H1 (cell line): Measurements from ENCODE around the gene MROH2A. TPM values are rescaled to one million over a fixed set of nuclear protein-coding genes. Genes with fewer than 3 reads are reported as not detected.
A peak's percentile ranks its signal among the peaks of the same experiment; 100 is the strongest.

ENCODE experiments used
- CTCF ChIA-PET: fragments of 300-600 bp; sonication (Branson Sonifier 250); formaldehyde crosslinking; loops from one replicate; lab custom pipeline; 2021; ENCODE audit not compliant: partially characterized antibody; lab: Charles Lee
- POLR2A ChIA-PET: fragments of 300-600 bp; sonication (Branson Sonifier 250); formaldehyde crosslinking; loops from one replicate; lab custom pipeline; 2021; ENCODE audit warnings: inconsistent platforms; ENCODE audit not compliant: partially characterized antibody; lab: Charles Lee
- DNase-seq, 2 experiments: peaks; one replicate each; pipeline versions ENCODE4 v3.0.0 to v3.0.0-alpha.2; 2010 to 2022; ENCODE audit warnings: low spot score in 2 of 2, low read depth in 1 of 2, mixed read lengths in 1 of 2
- FAIRE-seq: peaks from 2 replicates; lab custom pipeline; 2011; peaks lifted over from hg19 to GRCh38; lab: Jason Lieb, UNC
- H2AFZ ChIP-seq: 2 replicates; pipeline ENCODE4 v1.8.1; 2012; ENCODE audit warnings: low read length, inconsistent platforms
- H2AK5ac ChIP-seq: 2 replicates; pipeline ENCODE4 v1.6.1; 2013; ENCODE audit warnings: low read depth, low read length
- H2BK120ac ChIP-seq: replicated peaks from 2 replicates; pipeline ENCODE3; 2013; ENCODE audit warnings: low read depth, low read length, inconsistent platforms
- H2BK12ac ChIP-seq: 2 replicates; pipeline ENCODE4 v1.6.1; 2013; ENCODE audit warnings: low read depth, low read length
- H2BK15ac ChIP-seq: 2 replicates; pipeline ENCODE4 v1.6.1; 2013; ENCODE audit warnings: low read length
- H2BK20ac ChIP-seq: 2 replicates; pipeline ENCODE4 v1.6.1; 2013; ENCODE audit warnings: low read length
- H2BK5ac ChIP-seq: 2 replicates; pipeline ENCODE4 v1.6.1; 2013; ENCODE audit warnings: low read depth, low read length
- H3K14ac ChIP-seq: 2 replicates; pipeline ENCODE4 v1.6.1; 2013; ENCODE audit warnings: inconsistent platforms; ENCODE audit not compliant: insufficient read length
- H3K18ac ChIP-seq: 2 replicates; pipeline ENCODE4 v1.6.1; 2013; ENCODE audit warnings: low read length; ENCODE audit errors: extremely low read depth
- H3K23ac ChIP-seq: 2 replicates; pipeline ENCODE4 v1.6.1; 2013; ENCODE audit warnings: inconsistent platforms; ENCODE audit not compliant: insufficient read length
- H3K23me2 ChIP-seq: 2 replicates; pipeline ENCODE4 v1.6.1; 2013; ENCODE audit warnings: low read depth, low read length
- H3K27ac ChIP-seq: 2 replicates; pipeline ENCODE4 v1.6.1; 2011; ENCODE audit warnings: low read depth, low read length, inconsistent platforms
- H3K27me3 ChIP-seq, 4 experiments: replicated peaks in 1 of 4; 1 replicate in 1 of 4; 2 replicates in 3 of 4; pipeline versions ENCODE4 v1.6.1 to v1.8.1; 2011 to 2013; ENCODE audit warnings: low read length in 3 of 4, mild to moderate bottlenecking in 3 of 4, inconsistent platforms in 2 of 4, mixed read lengths in 2 of 4, moderate library complexity in 1 of 4; ENCODE audit not compliant: control insufficient read depth in 3 of 4, insufficient read depth in 3 of 4; ENCODE audit errors: extremely low read depth in 1 of 4
- H3K36me3 ChIP-seq, 4 experiments: 2 replicates each; pipeline versions ENCODE4 v1.6.1 to v1.8.1; 2011 to 2013; ENCODE audit warnings: mild to moderate bottlenecking in 4 of 4, low read length in 3 of 4, moderate library complexity in 2 of 4, control low read depth in 1 of 4, inconsistent platforms in 1 of 4; ENCODE audit not compliant: insufficient read depth in 4 of 4, control insufficient read depth in 2 of 4
- H3K4ac ChIP-seq: replicated peaks from 2 replicates; pipeline ENCODE3; 2013; ENCODE audit warnings: low read length, low read depth, mixed read lengths, inconsistent platforms; ENCODE audit not compliant: insufficient read length
- H3K4me1 ChIP-seq, 4 experiments: replicated peaks in 1 of 4; 1 replicate in 1 of 4; 2 replicates in 3 of 4; pipeline versions ENCODE4 v1.6.1 to v1.8.1; 2011 to 2013; ENCODE audit warnings: low read length in 3 of 4, inconsistent platforms in 2 of 4, mixed read lengths in 1 of 4; ENCODE audit not compliant: insufficient read depth in 4 of 4, control insufficient read depth in 3 of 4
- H3K4me2 ChIP-seq, 2 experiments: 2 replicates each; pipeline versions ENCODE4 v1.6.1 to v1.8.1; 2011 to 2013; ENCODE audit warnings: low read depth in 2 of 2, low read length in 2 of 2, control low read depth in 1 of 2, inconsistent platforms in 1 of 2, mild to moderate bottlenecking in 1 of 2; ENCODE audit not compliant: insufficient read depth in 1 of 2
- H3K4me3 ChIP-seq, 4 experiments: fragments of 200-600, 300-600 bp in 1 of 4; sonication (generic), shearing (Covaris generic), sonication (Bioruptor Twin) in 1 of 4; 2 replicates each; pipeline versions ENCODE4 v1.5.1 to v1.8.1; 2011 to 2016; ENCODE audit warnings: low read length in 4 of 4, low read depth in 3 of 4, control low read depth in 2 of 4, inconsistent platforms in 2 of 4, mild to moderate bottlenecking in 2 of 4, mixed read lengths in 1 of 4, moderate library complexity in 1 of 4; ENCODE audit not compliant: insufficient read depth in 2 of 4; ENCODE audit errors: extremely low read depth in 1 of 4
- H3K56ac ChIP-seq: replicated peaks from 2 replicates; pipeline ENCODE3; 2013; ENCODE audit warnings: low read depth, mild to moderate bottlenecking, mixed read lengths, low read length, inconsistent platforms; ENCODE audit not compliant: insufficient read length
- H3K79me1 ChIP-seq: 2 replicates; pipeline ENCODE4 v1.6.1; 2013; ENCODE audit warnings: low read depth, low read length, control low read depth
- H3K79me2 ChIP-seq, 2 experiments: 2 replicates each; pipeline versions ENCODE4 v1.6.1 to v1.8.1; 2012 to 2013; ENCODE audit warnings: low read length in 2 of 2, mild to moderate bottlenecking in 2 of 2, inconsistent platforms in 1 of 2; ENCODE audit not compliant: insufficient read depth in 2 of 2, control insufficient read depth in 1 of 2
- H3K9ac ChIP-seq, 4 experiments: replicated peaks in 1 of 4; 1 replicate in 1 of 4; 2 replicates in 3 of 4; pipeline versions ENCODE4 v1.6.1 to v1.8.1; 2011 to 2013; ENCODE audit warnings: low read depth in 3 of 4, low read length in 3 of 4, control low read depth in 2 of 4, mild to moderate bottlenecking in 2 of 4, moderate library complexity in 2 of 4, inconsistent platforms in 1 of 4; ENCODE audit errors: extremely low read depth in 1 of 4
- H3K9me3 ChIP-seq, 2 experiments: 2 replicates each; pipeline versions ENCODE4 v1.6.1 to v1.8.1; 2012 to 2013; ENCODE audit warnings: mild to moderate bottlenecking in 2 of 2, moderate library complexity in 2 of 2, control low read depth in 1 of 2, inconsistent platforms in 1 of 2, low read depth in 1 of 2, low read length in 1 of 2, mixed read lengths in 1 of 2; ENCODE audit not compliant: insufficient read depth in 2 of 2
- H4K20me1 ChIP-seq, 2 experiments: replicated peaks in 1 of 2; 2 replicates each; pipeline versions ENCODE3 to v1.8.1; 2011 to 2013; ENCODE audit warnings: inconsistent platforms in 2 of 2, low read length in 2 of 2, mild to moderate bottlenecking in 1 of 2; ENCODE audit not compliant: insufficient read depth in 2 of 2, control insufficient read depth in 1 of 2
- H4K5ac ChIP-seq: 2 replicates; pipeline ENCODE4 v1.6.1; 2013; ENCODE audit warnings: low read length, low read depth, mixed read lengths, inconsistent platforms; ENCODE audit not compliant: insufficient read length
- H4K8ac ChIP-seq: 2 replicates; pipeline ENCODE4 v1.8.0; 2013; ENCODE audit warnings: mild to moderate bottlenecking, moderate library complexity, low read length, inconsistent platforms; ENCODE audit not compliant: insufficient read depth; ENCODE audit errors: extremely low read depth
- H4K91ac ChIP-seq: replicated peaks from 2 replicates; pipeline ENCODE3; 2013; ENCODE audit warnings: low read length, mixed read lengths, inconsistent platforms; ENCODE audit not compliant: insufficient read length
- ATF2 ChIP-seq: IDR thresholded peaks from 2 replicates; pipeline ENCODE4 v1.6.1; 2012; ENCODE audit warnings: low read length, inconsistent platforms
- BACH1 ChIP-seq: IDR thresholded peaks from 2 replicates; pipeline ENCODE4 v1.6.1; 2012; ENCODE audit warnings: low read length, improper control_type of control experiment
- CBX8 ChIP-seq: fragments of 300-800, 300-1000 bp; sonication (generic); IDR thresholded peaks from 2 replicates; pipeline ENCODE4 v1.7.1; 2016; ENCODE audit warnings: low read depth, low read length, borderline replicate concordance
- EGR1 ChIP-seq: IDR thresholded peaks from 2 replicates; pipeline ENCODE4 v1.6.1; 2011; ENCODE audit warnings: low read depth, low read length, borderline replicate concordance
- EZH2 ChIP-seq: fragments of 200-600 bp; sonication (generic); IDR thresholded peaks from 2 replicates; pipeline ENCODE4 v1.7.1; 2012; ENCODE audit warnings: low read depth, mild to moderate bottlenecking, moderate library complexity, low read length, inconsistent platforms; ENCODE audit not compliant: severe bottlenecking
- FOSL1 ChIP-seq: IDR thresholded peaks from 2 replicates; pipeline ENCODE4 v1.6.1; 2011; ENCODE audit warnings: mild to moderate bottlenecking, low read depth, low read length, moderate library complexity; ENCODE audit not compliant: insufficient read depth
- JUN ChIP-seq: IDR thresholded peaks from 2 replicates; pipeline ENCODE4 v1.6.1; 2011; ENCODE audit warnings: low read depth, mild to moderate bottlenecking, improper control_type of control experiment, low read length
- KDM4A ChIP-seq: IDR thresholded peaks from one replicate; pipeline ENCODE4 v1.7.1; 2012; ENCODE audit warnings: low read depth, mild to moderate bottlenecking, moderate library complexity, low read length, inconsistent platforms; ENCODE audit not compliant: severe bottlenecking
- POLR2A ChIP-seq, 2 experiments: IDR thresholded peaks; 1 replicate in 1 of 2; 2 replicates in 1 of 2; pipeline ENCODE4 v1.6.1; 2011; ENCODE audit warnings: low read depth in 2 of 2, low read length in 2 of 2, mild to moderate bottlenecking in 2 of 2; ENCODE audit errors: control extremely low read depth in 1 of 2
- SAP30 ChIP-seq: fragments of 300-600 bp; sonication (generic); IDR thresholded peaks from 2 replicates; pipeline ENCODE4 v1.7.1; 2012; ENCODE audit warnings: low read length, moderate library complexity, mild to moderate bottlenecking, inconsistent platforms; ENCODE audit not compliant: insufficient read depth, insufficient replicate concordance
- SIRT6 ChIP-seq: IDR thresholded peaks from one replicate; pipeline ENCODE4 v1.7.1; 2012; ENCODE audit warnings: low read length, inconsistent platforms
- TAF7 ChIP-seq: optimal IDR thresholded peaks from 2 replicates; pipeline ENCODE3; 2011; ENCODE audit warnings: low read depth, mild to moderate bottlenecking, inconsistent platforms, low read length, moderate library complexity, borderline replicate concordance
- WGBS, 2 experiments: shearing (Covaris generic) in 1 of 2; methylation state at CpG; one replicate each; pipeline versions ENCODE4 v1.1.6 to v1.1.7; 2013 to 2015; ENCODE audit warnings: low lambda C conversion rate in 2 of 2, mixed read lengths in 2 of 2, inconsistent platforms in 1 of 2, low coverage in 1 of 2, missing lambda C conversion rate in 1 of 2; ENCODE audit not compliant: insufficient replicate concordance in 2 of 2, insufficient coverage in 1 of 2, insufficient read length in 1 of 2; ENCODE audit errors: extremely low coverage in 1 of 2, missing lambda C conversion rate in 1 of 2; 5-methylcytosine and 5-hydroxymethylcytosine counted together
- polyA plus RNA-seq, 7 experiments: library from polyadenylated mRNA; depleted of rRNA in 3 of 7; stranded (reverse) in 5 of 7; unstranded in 2 of 7; fragments of >200 nt in 5 of 7; fragments of 200-250 nt in 2 of 7; gene quantifications; 1 replicate in 5 of 7; 2 replicates in 1 of 7; 4 replicates in 1 of 7; pipeline versions ENCODE4 v1.2.1 to v1.2.3, GENCODE V29; 2011 to 2013; ENCODE audit warnings: missing spikeins in 2 of 7, mixed read lengths in 2 of 7
- total RNA-seq: library from RNA; stranded (reverse); fragmentation: NEBNext Ultra II Directional; extraction: Animal tissue kit (Norgen Biotek cat#: 25700); gene quantifications from 2 replicates; pipeline ENCODE4 v1.2.1, GENCODE V29; 2021

Gene MROH2A
- total and polyA plus RNA-seq, 2 of the 8 experiments (the other 6 are each of a cell fraction or from before 2014, with no cell fraction given) = not detected

- FAIRE-seq (no peak), DNase-seq (peak in 1 of 2 experiments; percentile 23)
- no peaks in the 10 kb centered on the region for H4K20me1 ChIP-seq
- no peaks in the 10 kb centered on the region for H3K27me3 ChIP-seq
- H3K23ac ChIP-seq = no peak overlapping the region
- no peak overlapping the region for H3K4ac ChIP-seq
- H2AK5ac ChIP-seq = no peak overlapping the region
- no peak overlapping the region for H3K9ac ChIP-seq
- H3K36me3 ChIP-seq = no peaks in the 10 kb centered on the region
- H3K23me2 ChIP-seq = no peaks in the 10 kb centered on the region
- H4K8ac ChIP-seq = peak overlapping the region; percentile 83; the same call in 1 of the 2 replicates
- peaks cover 0 to 5% of the 10 kb centered on the region in 2 experiments; a peak in 1 of 4 replicates for H3K9me3 ChIP-seq
- H2BK15ac ChIP-seq = no peak overlapping the region
- no peak overlapping the region for H3K18ac ChIP-seq
- no peaks in the 10 kb centered on the region for H3K79me1 ChIP-seq
- no peak overlapping the region for H4K91ac ChIP-seq
- no peak overlapping the region for H4K5ac ChIP-seq
- no peak overlapping the region for H3K14ac ChIP-seq
- no peaks in the 10 kb centered on the region for H3K79me2 ChIP-seq
- no peak overlapping the region for H2BK5ac ChIP-seq
- H3K4me2 ChIP-seq = no peak overlapping the region
- ChIA-PET POLR2A (no interaction called here), CTCF (no interaction called here)
- H3K4me3 ChIP-seq = no peak overlapping the region
- H3K4me1 ChIP-seq = no peaks in the 10 kb centered on the region
- no peak overlapping the region for H3K27ac ChIP-seq
- H3K56ac ChIP-seq = no peak overlapping the region
- no peak overlapping the region for H2AFZ ChIP-seq
- H2BK20ac ChIP-seq = no peak overlapping the region
- 90% methylated on average over 15 of the region's 18 CpGs; no CpG with 5 or more reads in 1 of the 2 experiments for WGBS, 2 experiments
- H2BK120ac ChIP-seq = no peak overlapping the region
- 0 out of 2 replicates have a peak overlapping the region, but pooled peaks have one; percentile 9 for H2BK12ac ChIP-seq
- TF ChIP-seq ATF2 (no peak), KDM4A (no peak), CBX8 (no peak), SIRT6 (no peak), TAF7 (no peak), EZH2 (no peak), POLR2A (IDR thresholded peaks at IDR 0.05; ENCODE audit: control extremely low read depth in 1 of 2, low read depth in 2 of 2, low read length in 2 of 2) (no peak), FOSL1 (no peak), SAP30 (no peak), BACH1 (no peak), EGR1 (no peak), JUN (no peak)
These were observed 15.5 kb downstream of the MROH2A start for GRCh38 chr2:233793465-233794127.
